Liver (tissue), 9 donors: Measurements from ENCODE around the gene PTPRN. TPM values are rescaled to one million over a fixed set of nuclear protein-coding genes. Genes with fewer than 3 reads are reported as not detected.

Experiments used
- DNase-seq: peaks from one replicate; pipeline ENCODE4 v3.0.0-alpha.2; 2017; ENCODE audit warnings: low spot score
- H3K27ac ChIP-seq, 2 donors: one replicate each; pipeline ENCODE4 v1.7.0; 2013; ENCODE audit warnings: inconsistent platforms in 2 of 2, low read length in 2 of 2, control low read depth in 1 of 2, low read depth in 1 of 2, mild to moderate bottlenecking in 1 of 2
- H3K27me3 ChIP-seq, 4 donors: one replicate each; pipeline versions ENCODE4 v1.6.1 to v1.7.0; 2013; ENCODE audit warnings: low read length in 3 of 4, inconsistent platforms in 1 of 4, mild to moderate bottlenecking in 1 of 4, moderate library complexity in 1 of 4; ENCODE audit not compliant: control insufficient read depth in 4 of 4, insufficient read depth in 4 of 4
- H3K36me3 ChIP-seq, 4 donors: one replicate each; pipeline versions ENCODE4 v1.6.1 to v1.7.0; 2013; ENCODE audit warnings: low read length in 3 of 4, mild to moderate bottlenecking in 3 of 4, low read depth in 1 of 4, moderate library complexity in 1 of 4; ENCODE audit not compliant: control insufficient read depth in 4 of 4, insufficient read depth in 3 of 4
- H3K4me1 ChIP-seq, 4 donors: one replicate each; pipeline versions ENCODE4 v1.6.1 to v1.7.0; 2013; ENCODE audit warnings: low read length in 3 of 4, mild to moderate bottlenecking in 3 of 4, moderate library complexity in 1 of 4; ENCODE audit not compliant: control insufficient read depth in 4 of 4, insufficient read depth in 4 of 4
- H3K4me3 ChIP-seq, 3 donors: one replicate each; pipeline versions ENCODE4 v1.6.1 to v1.7.0; 2013; ENCODE audit warnings: low read length in 3 of 3, control low read depth in 1 of 3, low read depth in 1 of 3, mild to moderate bottlenecking in 1 of 3
- H3K9ac ChIP-seq, 2 donors: one replicate each; pipeline ENCODE4 v1.7.0; 2013; ENCODE audit warnings: low read length in 2 of 2, mild to moderate bottlenecking in 2 of 2, moderate library complexity in 2 of 2, control low read depth in 1 of 2, low read depth in 1 of 2
- H3K9me3 ChIP-seq, 4 donors: one replicate each; pipeline versions ENCODE4 v1.6.1 to v1.7.0; 2013; ENCODE audit warnings: low read length in 3 of 4; ENCODE audit not compliant: control insufficient read depth in 4 of 4
- EGR1 ChIP-seq, 2 donors: IDR thresholded peaks; 2 replicates each; pipeline ENCODE4 v1.6.1; 2016 to 2018; ENCODE audit warnings: antibody characterized with exemption in 2 of 2, low read depth in 2 of 2
- FOXA1 ChIP-seq: IDR thresholded peaks from 2 replicates; pipeline ENCODE4 v1.6.1; 2016; ENCODE audit warnings: antibody characterized with exemption
- FOXA2 ChIP-seq: IDR thresholded peaks from 2 replicates; pipeline ENCODE4 v1.6.1; 2016; ENCODE audit warnings: antibody characterized with exemption
- GABPA ChIP-seq, 2 donors: IDR thresholded peaks in 1 of 2; conservative IDR thresholded peaks in 1 of 2; 2 replicates each; pipeline ENCODE4 v1.6.1; 2016; ENCODE audit warnings: antibody characterized with exemption in 2 of 2, mild to moderate bottlenecking in 1 of 2, moderate library complexity in 1 of 2
- HNF4A ChIP-seq, 2 donors: conservative IDR thresholded peaks; 2 replicates each; pipeline ENCODE4 v1.6.1; 2016; ENCODE audit warnings: antibody characterized with exemption in 2 of 2, mild to moderate bottlenecking in 2 of 2
- HNF4G ChIP-seq: IDR thresholded peaks from 2 replicates; pipeline ENCODE4 v1.6.1; 2016; ENCODE audit warnings: antibody characterized with exemption
- NR2F2 ChIP-seq: IDR thresholded peaks from 2 replicates; pipeline ENCODE4 v1.6.1; 2016; ENCODE audit warnings: antibody characterized with exemption
- RAD21 ChIP-seq, 2 donors: IDR thresholded peaks; 2 replicates each; pipeline ENCODE4 v1.6.1; 2016; ENCODE audit warnings: antibody characterized with exemption in 2 of 2, mild to moderate bottlenecking in 2 of 2
- RXRA ChIP-seq, 2 donors: IDR thresholded peaks; 2 replicates each; pipeline ENCODE4 v1.6.1; 2017 to 2018; ENCODE audit warnings: antibody characterized with exemption in 2 of 2, mild to moderate bottlenecking in 1 of 2
- SP1 ChIP-seq: IDR thresholded peaks from 2 replicates; pipeline ENCODE4 v1.6.1; 2018; ENCODE audit warnings: antibody characterized with exemption, mild to moderate bottlenecking
- TAF1 ChIP-seq: conservative IDR thresholded peaks from 2 replicates; pipeline ENCODE4 v1.6.1; 2016; ENCODE audit warnings: antibody characterized with exemption, mild to moderate bottlenecking
- YY1 ChIP-seq: IDR thresholded peaks from 2 replicates; pipeline ENCODE4 v1.6.1; 2016; ENCODE audit warnings: antibody characterized with exemption, mild to moderate bottlenecking
- WGBS: extraction: QIAGEN DNeasy Blood & Tissue Kit; methylation state at CpG from one replicate; pipeline ENCODE4 v1.1.7; 2013; 5-methylcytosine and 5-hydroxymethylcytosine counted together
- polyA plus RNA-seq, 2 donors: library from polyadenylated mRNA; stranded (reverse) in 1 of 2; unstranded in 1 of 2; fragments of 200-250 nt in 1 of 2; fragments of >200 nt in 1 of 2; fragmentation: Nextera tagmentation in 1 of 2; extraction: Ambion mirVana in 1 of 2; gene quantifications; one replicate each; pipeline versions ENCODE4 v1.2.1 to v1.2.3, GENCODE V29; 2013 to 2015
- total RNA-seq, 2 donors: library from RNA; depleted of rRNA; stranded (reverse); fragments of >200 nt; gene quantifications; one replicate each; pipeline ENCODE4 v1.2.3, GENCODE V29; 2014
- TF ChIP-seq, protein P1 (sequence below): IDR thresholded peaks from 2 replicates; pipeline ENCODE4 v1.6.1; 2016; ENCODE audit warnings: antibody characterized with exemption
- TF ChIP-seq, protein P2 (sequence below): fragments of 150-350 bp; IDR thresholded peaks from 2 replicates; pipeline ENCODE4 v1.5.1; 2017; ENCODE audit warnings: improper control_type of control experiment, low read depth, low read length; ENCODE audit not compliant: missing input control
- TF ChIP-seq, protein P3 (sequence below): IDR thresholded peaks from 2 replicates; pipeline ENCODE4 v1.6.1; 2016; ENCODE audit warnings: antibody characterized with exemption, mild to moderate bottlenecking
- TF ChIP-seq, protein P4 (sequence below): IDR thresholded peaks from 2 replicates; pipeline ENCODE4 v1.6.1; 2016; ENCODE audit warnings: antibody characterized with exemption
- donor health status: healthy.
- donor health status: healthy.
- donor health status: healthy.
- donor health status: healthy.
- donor health status: healthy.

The PTPRN gene
- total and polyA plus RNA-seq, 4 donors = 2.2 TPM; not detected in 3

DNA sequence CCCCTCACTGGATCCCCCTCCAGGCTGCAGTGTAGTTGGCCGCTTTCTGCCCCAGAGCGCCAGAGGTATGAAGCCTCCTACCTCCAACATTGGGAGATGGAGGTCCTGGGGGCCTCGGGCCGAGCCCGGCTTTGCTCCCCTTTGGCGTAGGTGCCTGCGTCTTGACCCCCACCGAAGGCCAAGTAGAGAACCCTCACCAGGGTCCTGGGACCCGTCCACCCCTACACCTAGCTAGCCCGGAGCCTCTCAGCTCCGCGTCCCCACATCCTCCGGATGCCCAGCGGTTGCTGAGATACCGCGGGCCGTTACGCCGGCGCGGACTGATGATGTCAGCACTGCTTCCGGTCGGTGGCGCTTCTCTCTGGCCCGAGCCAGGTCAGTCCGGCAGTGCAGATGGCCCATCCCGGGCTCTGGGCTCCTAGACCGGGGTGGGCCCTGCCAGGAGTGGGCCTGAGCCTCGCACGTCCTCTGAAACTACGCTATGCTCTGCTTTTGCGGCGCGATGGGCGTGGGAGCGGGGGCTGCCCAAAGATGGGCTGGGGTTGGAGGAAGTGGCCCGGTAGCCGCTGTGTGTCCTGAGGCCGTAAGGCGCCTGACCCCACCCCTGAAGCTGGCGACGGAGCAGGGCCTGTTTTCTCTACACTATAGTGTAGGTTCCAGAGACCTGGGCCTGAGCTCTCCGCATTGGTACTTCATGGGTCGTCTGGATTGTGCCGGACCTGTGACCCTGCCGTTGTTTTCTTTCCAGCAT lies 63.9 kb downstream of the PTPRN start, which contains the start of the genes GLB1L and STK16:
Gene GLB1L, minus strand, starts transcription at position 297 of the 751 bp plus-strand sequence. CDS start 1,871 bp downstream, outside the sequence.
Gene STK16, plus strand, starts transcription at position 332 of the 751 bp plus-strand sequence. CDS start 521 bp downstream, outside the sequence.
- Histone ChIP-seq H3K9ac (peak within 1 kb of the TSS; percentile 76 to 97), H3K9me3 (no peaks in the 10 kb centered on the region), H3K4me3 (peak within 1 kb of the TSS; percentile 70 to 95 (median 80)), H3K27ac (peak within 1 kb of the TSS; percentile 72 to 94), H3K36me3 (peaks cover 0 to under 1% (median 0%) of the 10 kb centered on the region in 4 donors), H3K27me3 (no peaks in the 10 kb centered on the region), H3K4me1 (peaks cover 11 to 63% (median 54%) of the 10 kb centered on the region in 4 donors)
- TF ChIP-seq, protein P1, sequence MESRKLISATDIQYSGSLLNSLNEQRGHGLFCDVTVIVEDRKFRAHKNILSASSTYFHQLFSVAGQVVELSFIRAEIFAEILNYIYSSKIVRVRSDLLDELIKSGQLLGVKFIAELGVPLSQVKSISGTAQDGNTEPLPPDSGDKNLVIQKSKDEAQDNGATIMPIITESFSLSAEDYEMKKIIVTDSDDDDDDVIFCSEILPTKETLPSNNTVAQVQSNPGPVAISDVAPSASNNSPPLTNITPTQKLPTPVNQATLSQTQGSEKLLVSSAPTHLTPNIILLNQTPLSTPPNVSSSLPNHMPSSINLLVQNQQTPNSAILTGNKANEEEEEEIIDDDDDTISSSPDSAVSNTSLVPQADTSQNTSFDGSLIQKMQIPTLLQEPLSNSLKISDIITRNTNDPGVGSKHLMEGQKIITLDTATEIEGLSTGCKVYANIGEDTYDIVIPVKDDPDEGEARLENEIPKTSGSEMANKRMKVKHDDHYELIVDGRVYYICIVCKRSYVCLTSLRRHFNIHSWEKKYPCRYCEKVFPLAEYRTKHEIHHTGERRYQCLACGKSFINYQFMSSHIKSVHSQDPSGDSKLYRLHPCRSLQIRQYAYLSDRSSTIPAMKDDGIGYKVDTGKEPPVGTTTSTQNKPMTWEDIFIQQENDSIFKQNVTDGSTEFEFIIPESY = peak; percentile 63
- TF ChIP-seq HNF4G = no peak
- TF ChIP-seq NR2F2 = peak; percentile 33
- peak in 1 of 2 donors; percentile 42 for TF ChIP-seq RAD21 (IDR thresholded peaks at IDR 0.05)
- TF ChIP-seq, protein P2, sequence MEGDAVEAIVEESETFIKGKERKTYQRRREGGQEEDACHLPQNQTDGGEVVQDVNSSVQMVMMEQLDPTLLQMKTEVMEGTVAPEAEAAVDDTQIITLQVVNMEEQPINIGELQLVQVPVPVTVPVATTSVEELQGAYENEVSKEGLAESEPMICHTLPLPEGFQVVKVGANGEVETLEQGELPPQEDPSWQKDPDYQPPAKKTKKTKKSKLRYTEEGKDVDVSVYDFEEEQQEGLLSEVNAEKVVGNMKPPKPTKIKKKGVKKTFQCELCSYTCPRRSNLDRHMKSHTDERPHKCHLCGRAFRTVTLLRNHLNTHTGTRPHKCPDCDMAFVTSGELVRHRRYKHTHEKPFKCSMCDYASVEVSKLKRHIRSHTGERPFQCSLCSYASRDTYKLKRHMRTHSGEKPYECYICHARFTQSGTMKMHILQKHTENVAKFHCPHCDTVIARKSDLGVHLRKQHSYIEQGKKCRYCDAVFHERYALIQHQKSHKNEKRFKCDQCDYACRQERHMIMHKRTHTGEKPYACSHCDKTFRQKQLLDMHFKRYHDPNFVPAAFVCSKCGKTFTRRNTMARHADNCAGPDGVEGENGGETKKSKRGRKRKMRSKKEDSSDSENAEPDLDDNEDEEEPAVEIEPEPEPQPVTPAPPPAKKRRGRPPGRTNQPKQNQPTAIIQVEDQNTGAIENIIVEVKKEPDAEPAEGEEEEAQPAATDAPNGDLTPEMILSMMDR = no peak
- TF ChIP-seq FOXA1 = no peak
- TF ChIP-seq TAF1 = no peak
- peak in 1 of 2 donors; percentile 9 for TF ChIP-seq HNF4A (conservative IDR thresholded peaks at IDR 0.05)
- TF ChIP-seq, protein P3, sequence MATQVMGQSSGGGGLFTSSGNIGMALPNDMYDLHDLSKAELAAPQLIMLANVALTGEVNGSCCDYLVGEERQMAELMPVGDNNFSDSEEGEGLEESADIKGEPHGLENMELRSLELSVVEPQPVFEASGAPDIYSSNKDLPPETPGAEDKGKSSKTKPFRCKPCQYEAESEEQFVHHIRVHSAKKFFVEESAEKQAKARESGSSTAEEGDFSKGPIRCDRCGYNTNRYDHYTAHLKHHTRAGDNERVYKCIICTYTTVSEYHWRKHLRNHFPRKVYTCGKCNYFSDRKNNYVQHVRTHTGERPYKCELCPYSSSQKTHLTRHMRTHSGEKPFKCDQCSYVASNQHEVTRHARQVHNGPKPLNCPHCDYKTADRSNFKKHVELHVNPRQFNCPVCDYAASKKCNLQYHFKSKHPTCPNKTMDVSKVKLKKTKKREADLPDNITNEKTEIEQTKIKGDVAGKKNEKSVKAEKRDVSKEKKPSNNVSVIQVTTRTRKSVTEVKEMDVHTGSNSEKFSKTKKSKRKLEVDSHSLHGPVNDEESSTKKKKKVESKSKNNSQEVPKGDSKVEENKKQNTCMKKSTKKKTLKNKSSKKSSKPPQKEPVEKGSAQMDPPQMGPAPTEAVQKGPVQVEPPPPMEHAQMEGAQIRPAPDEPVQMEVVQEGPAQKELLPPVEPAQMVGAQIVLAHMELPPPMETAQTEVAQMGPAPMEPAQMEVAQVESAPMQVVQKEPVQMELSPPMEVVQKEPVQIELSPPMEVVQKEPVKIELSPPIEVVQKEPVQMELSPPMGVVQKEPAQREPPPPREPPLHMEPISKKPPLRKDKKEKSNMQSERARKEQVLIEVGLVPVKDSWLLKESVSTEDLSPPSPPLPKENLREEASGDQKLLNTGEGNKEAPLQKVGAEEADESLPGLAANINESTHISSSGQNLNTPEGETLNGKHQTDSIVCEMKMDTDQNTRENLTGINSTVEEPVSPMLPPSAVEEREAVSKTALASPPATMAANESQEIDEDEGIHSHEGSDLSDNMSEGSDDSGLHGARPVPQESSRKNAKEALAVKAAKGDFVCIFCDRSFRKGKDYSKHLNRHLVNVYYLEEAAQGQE = peak; percentile 62
- TF ChIP-seq, protein P4, sequence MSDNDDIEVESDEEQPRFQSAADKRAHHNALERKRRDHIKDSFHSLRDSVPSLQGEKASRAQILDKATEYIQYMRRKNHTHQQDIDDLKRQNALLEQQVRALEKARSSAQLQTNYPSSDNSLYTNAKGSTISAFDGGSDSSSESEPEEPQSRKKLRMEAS = peak; percentile 55
- peak; percentile 72 for TF ChIP-seq YY1
- peak; percentile 75 to 94 for TF ChIP-seq GABPA (IDR thresholded peaks at IDR 0.05 in 1 of 2, conservative IDR thresholded peaks at IDR 0.05 in 1 of 2)
- peak; percentile 50 to 68 for TF ChIP-seq RXRA (IDR thresholded peaks at IDR 0.05)
- under 1% methylated on average over 46 of the region's 46 CpGs for WGBS
- peak; percentile 97 for DNase-seq

DNA sequence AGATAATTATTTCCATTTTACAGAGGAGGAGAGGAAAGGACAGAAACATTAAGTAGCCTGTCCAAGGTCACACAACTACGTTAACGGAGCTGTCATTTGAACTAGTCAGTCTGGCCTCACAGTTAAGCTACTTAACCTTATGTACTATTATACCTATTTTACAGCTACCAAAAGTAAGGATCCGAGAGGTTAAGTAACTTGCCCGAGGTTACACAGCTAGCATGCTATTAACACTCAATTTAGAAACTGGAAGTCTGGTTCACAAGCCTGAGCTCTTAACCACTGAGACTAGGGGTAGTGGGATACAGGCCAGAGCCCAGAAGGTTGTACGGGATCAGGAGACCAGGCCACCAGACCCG lies 64.4 kb downstream of the PTPRN start:
- TF ChIP-seq, protein P1 = no peak
- TF ChIP-seq EGR1 (IDR thresholded peaks at IDR 0.05; ENCODE audit: low read depth in 2 of 2) = no peak
- TF ChIP-seq TAF1 = no peak
- no peak for TF ChIP-seq SP1
- no peak for TF ChIP-seq GABPA (IDR thresholded peaks at IDR 0.05 in 1 of 2, conservative IDR thresholded peaks at IDR 0.05 in 1 of 2)
- TF ChIP-seq, protein P2 = no peak
- TF ChIP-seq FOXA1 = no peak
- no peak for TF ChIP-seq RXRA (IDR thresholded peaks at IDR 0.05)
- no peak for TF ChIP-seq FOXA2
- TF ChIP-seq, protein P4 = no peak
- H3K27ac ChIP-seq = peak overlapping the region; percentile 72 to 94
- H3K9me3 ChIP-seq = no peaks in the 10 kb centered on the region
- peak overlapping the region; percentile 2 to 97 for H3K9ac ChIP-seq
- H3K27me3 ChIP-seq = no peaks in the 10 kb centered on the region
- WGBS = 41% methylated on average over 6 of the region's 6 CpGs
- peaks cover 0 to 2% (median 0%) of the 10 kb centered on the region in 4 donors for H3K36me3 ChIP-seq
- peaks cover 9 to 57% (median 48%) of the 10 kb centered on the region in 4 donors for H3K4me1 ChIP-seq
- DNase-seq = no peak
- peak overlapping the region; percentile 70 to 95 (median 80) for H3K4me3 ChIP-seq
